ENCODE data around the gene SH2D6. TPM values are rescaled to one million over a fixed set of nuclear protein-coding genes. Genes with fewer than 3 reads are reported as not detected.
"Not testable (repeated sequence)": the region's sequence is repeated elsewhere in the genome, so short reads cannot be mapped to it uniquely, and the experiment has no call there.

SH2D6 gene
- total RNA-seq, 2 donors from 2014 or later = 0.24 to 0.81 TPM

DNA sequence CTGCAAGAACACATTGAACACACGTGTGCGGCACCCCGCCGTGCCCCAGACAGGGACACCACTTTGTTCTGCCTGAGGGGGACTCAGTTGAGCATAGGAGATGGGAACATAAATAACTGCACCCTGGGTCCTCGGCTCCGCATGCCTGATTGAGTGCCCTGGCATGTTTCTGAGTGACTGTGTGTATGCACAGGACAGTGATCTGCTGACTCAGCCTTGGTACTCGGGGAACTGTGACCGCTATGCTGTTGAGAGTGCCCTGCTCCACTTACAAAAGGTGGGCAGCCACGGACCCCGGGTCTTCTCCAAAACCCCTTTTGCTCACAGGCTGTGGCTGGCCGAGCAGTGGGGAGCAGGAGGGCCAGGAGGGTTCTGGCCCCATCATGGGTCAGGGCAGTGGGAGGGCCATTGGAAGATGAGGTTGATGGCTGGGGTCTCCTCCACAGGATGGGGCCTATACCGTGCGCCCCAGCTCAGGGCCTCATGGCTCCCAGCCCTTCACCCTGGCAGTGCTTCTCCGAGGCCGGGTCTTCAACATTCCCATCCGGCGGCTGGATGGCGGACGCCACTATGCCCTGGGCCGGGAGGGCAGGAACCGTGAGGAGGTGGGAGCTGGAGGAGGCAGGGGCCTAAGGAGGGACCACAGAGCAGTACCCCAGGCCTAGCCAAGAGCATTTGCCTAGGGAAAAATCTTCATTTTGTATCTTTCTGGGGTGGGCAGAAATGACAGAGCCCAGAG is 16.9 kb downstream of the SH2D6 start:
- Mint-ChIP-seq H3K9me3 (no peaks in the 10 kb centered on the region), H3K4me1 (ENCODE audit: low read depth in 2 of 2) (peaks cover 7 to 8% of the 10 kb centered on the region in 2 donors), H3K36me3 (no peaks in the 10 kb centered on the region), H3K27ac (no peak overlapping the region), H3K4me3 (no peak overlapping the region), H3K27me3 (no peaks in the 10 kb centered on the region)
- ATAC-seq (no peak), DNase-seq (ENCODE audit: low spot score) (no peak)

DNA sequence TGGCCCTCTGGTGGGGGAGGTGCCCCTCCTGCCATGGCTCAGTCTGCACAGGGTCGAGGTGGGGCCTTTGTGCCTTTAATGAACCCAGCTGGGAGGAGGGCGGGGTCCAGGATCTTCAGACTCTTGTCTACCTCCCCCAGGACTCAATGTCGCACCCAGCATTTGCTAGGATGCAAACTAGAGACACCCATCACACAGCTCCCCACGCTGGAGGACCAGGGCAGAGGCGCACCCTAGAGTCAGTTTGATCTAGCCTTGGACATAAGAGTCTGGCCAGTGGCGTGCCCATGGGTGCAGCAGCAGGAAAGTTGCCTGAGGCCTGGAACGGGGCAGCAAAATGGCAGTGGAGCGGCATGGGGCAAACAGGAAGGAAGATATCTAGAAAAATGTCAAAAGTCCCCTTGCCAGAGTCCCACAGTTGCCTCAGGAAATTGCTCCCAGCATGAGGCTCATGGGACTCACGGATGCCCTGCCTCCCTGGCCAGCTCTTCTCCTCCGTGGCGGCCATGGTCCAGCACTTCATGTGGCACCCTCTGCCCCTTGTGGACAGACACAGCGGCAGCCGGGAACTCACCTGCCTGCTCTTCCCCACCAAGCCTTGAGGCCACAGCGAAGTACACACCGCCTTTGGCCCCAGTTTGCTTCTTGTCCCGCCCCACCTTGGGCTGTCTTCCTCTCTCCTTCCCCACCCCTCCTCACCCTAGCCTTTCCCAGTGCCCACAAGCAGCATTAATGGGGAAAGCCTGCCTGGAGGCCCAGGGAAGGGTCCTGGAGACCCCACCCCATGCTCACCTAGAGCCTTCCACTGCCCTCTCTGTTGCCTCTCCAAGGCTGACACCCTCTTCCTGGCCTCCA is 17.7 kb downstream of the SH2D6 start:
- H3K9me3 Mint-ChIP-seq = no peaks in the 10 kb centered on the region
- no peaks in the 10 kb centered on the region for H3K27me3 Mint-ChIP-seq
- H3K27ac Mint-ChIP-seq = peak overlapping the region in 1 of 2 donors; percentile 88
- H3K36me3 Mint-ChIP-seq = no peaks in the 10 kb centered on the region
- peaks cover 7 to 8% of the 10 kb centered on the region in 2 donors for H3K4me1 Mint-ChIP-seq (ENCODE audit: low read depth in 2 of 2)
- ATAC-seq = no peak
- H3K4me3 Mint-ChIP-seq = peak overlapping the region; percentile 87
- no peak for DNase-seq (ENCODE audit: low spot score)

GRCh38 chr2:85436836-85437487 is 18.4 kb downstream of the SH2D6 start:
- H3K4me3 Mint-ChIP-seq = peak overlapping the region; percentile 87
- H3K27me3 Mint-ChIP-seq = no peaks in the 10 kb centered on the region
- no peak for DNase-seq (ENCODE audit: low spot score)
- no peaks in the 10 kb centered on the region for H3K36me3 Mint-ChIP-seq
- peak overlapping the region; percentile 88 to 90 for H3K27ac Mint-ChIP-seq
- H3K9me3 Mint-ChIP-seq = no peaks in the 10 kb centered on the region
- peaks cover 7 to 8% of the 10 kb centered on the region in 2 donors for H3K4me1 Mint-ChIP-seq (ENCODE audit: low read depth in 2 of 2)
- ATAC-seq = no peak

GRCh38 chr2:85437488-85438200 is 19.1 kb downstream of the SH2D6 start:
- Mint-ChIP-seq H3K9me3 (no peaks in the 10 kb centered on the region), H3K36me3 (no peaks in the 10 kb centered on the region), H3K4me1 (ENCODE audit: low read depth in 2 of 2) (peaks cover 7 to 8% of the 10 kb centered on the region in 2 donors), H3K4me3 (peak overlapping the region; percentile 87), H3K27me3 (no peaks in the 10 kb centered on the region), H3K27ac (peak overlapping the region; percentile 88 to 90)
- DNase-seq (ENCODE audit: low spot score) = peak; percentile 78
- peak; percentile 93 for ATAC-seq

GRCh38 chr2:85438201-85439024 is 19.9 kb downstream of the SH2D6 start:
- peaks cover 7 to 8% of the 10 kb centered on the region in 2 donors for H3K4me1 Mint-ChIP-seq (ENCODE audit: low read depth in 2 of 2)
- H3K27me3 Mint-ChIP-seq = no peaks in the 10 kb centered on the region
- no peaks in the 10 kb centered on the region for H3K36me3 Mint-ChIP-seq
- H3K27ac Mint-ChIP-seq = peak overlapping the region; percentile 77 to 87
- H3K9me3 Mint-ChIP-seq = no peaks in the 10 kb centered on the region
- ATAC-seq = no peak
- H3K4me3 Mint-ChIP-seq = peak overlapping the region; percentile 84
- peak; percentile 20 for DNase-seq (ENCODE audit: low spot score)

DNA sequence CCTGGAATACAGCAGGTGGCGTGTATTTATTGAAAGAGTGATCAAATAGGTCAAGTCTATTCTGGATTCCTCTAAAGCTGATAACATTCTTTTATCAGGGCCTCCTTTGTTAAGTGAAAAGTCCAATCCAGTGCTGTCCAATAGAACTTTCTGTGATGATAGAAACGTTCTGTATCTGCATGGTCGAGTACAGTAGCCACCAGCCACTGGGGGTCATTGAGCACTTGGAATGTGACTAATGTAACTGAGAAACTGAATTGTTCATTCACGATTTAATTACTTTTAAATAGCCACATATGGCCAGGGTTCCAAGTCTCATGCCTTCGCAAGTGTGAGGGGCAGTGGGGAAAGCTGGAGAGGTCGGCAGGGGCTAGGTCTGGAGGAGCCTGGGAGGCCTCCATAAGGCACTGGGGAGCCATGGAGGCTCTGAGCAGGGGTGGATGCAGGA is 20.5 kb downstream of the SH2D6 start:
- peak overlapping the region; percentile 41 for H3K4me3 Mint-ChIP-seq
- DNase-seq (ENCODE audit: low spot score) = peak; percentile 34
- H3K9me3 Mint-ChIP-seq = no peaks in the 10 kb centered on the region

DNA sequence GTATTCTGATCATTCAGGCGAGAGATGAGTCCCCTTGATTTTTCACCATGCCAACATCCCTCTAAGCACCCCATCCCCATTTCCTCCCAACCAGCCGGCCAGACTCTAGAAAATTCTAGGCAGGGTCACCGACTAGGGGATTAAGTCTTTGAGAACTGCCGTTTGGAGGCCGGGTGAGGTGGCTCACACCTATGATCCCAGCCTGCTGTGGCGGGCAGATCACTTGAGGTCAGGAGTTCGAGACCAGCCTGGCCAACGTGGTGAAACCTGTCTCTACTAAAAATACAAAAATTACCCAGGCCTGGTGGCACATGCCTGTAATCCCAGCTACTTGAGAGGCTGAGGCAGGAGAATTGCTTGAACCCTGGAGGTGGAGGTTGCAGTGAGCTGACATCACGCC is 21.1 kb downstream of the SH2D6 start:
- not testable (repeated sequence) for H3K9me3 Mint-ChIP-seq; H3K27me3 Mint-ChIP-seq; ATAC-seq; H3K36me3 Mint-ChIP-seq; H3K4me1 Mint-ChIP-seq (ENCODE audit: low read depth in 2 of 2); H3K4me3 Mint-ChIP-seq
- DNase-seq (ENCODE audit: low spot score) = peak; percentile 51
- H3K27ac Mint-ChIP-seq = peak overlapping the region; percentile 41 to 43

More for the DNA sequence above, 20.5 kb downstream of the SH2D6 start:
- H3K27me3 Mint-ChIP-seq = no peaks in the 10 kb centered on the region
- H3K36me3 Mint-ChIP-seq = no peaks in the 10 kb centered on the region
- peak overlapping the region; percentile 41 to 43 for H3K27ac Mint-ChIP-seq
- H3K4me1 Mint-ChIP-seq (ENCODE audit: low read depth in 2 of 2) = peaks cover 7 to 8% of the 10 kb centered on the region in 2 donors
- ATAC-seq = no peak

DNA sequence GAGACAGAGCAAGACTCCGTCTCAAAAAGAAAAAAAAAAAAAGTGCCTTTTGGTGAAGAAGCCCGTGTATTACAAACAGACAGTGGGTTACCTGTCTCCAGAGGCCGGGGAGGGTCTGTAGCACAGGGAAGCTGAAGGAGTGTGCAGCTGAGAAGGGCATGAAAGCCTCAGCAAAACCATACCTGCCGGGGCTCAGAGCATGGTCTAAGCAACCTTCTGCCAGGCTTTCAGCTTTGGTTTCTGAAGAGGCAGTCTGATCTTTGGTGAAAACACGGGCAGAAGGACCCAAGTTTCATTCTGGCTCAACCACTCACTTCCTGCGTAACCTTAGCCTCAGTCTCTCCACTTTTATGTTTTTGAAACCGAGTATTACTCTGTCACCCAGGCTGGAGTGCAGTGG is 21.5 kb downstream of the SH2D6 start:
- H3K27me3 Mint-ChIP-seq = no peaks in the 10 kb centered on the region
- H3K4me3 Mint-ChIP-seq = peak overlapping the region; percentile 20
- peaks cover 7 to 8% of the 10 kb centered on the region in 2 donors for H3K4me1 Mint-ChIP-seq (ENCODE audit: low read depth in 2 of 2)
- ATAC-seq (no peak), DNase-seq (ENCODE audit: low spot score) (peak; percentile 13)
- H3K27ac Mint-ChIP-seq = peak overlapping the region in 1 of 2 donors; percentile 33
- no peaks in the 10 kb centered on the region for H3K36me3 Mint-ChIP-seq
- no peaks in the 10 kb centered on the region for H3K9me3 Mint-ChIP-seq

DNA sequence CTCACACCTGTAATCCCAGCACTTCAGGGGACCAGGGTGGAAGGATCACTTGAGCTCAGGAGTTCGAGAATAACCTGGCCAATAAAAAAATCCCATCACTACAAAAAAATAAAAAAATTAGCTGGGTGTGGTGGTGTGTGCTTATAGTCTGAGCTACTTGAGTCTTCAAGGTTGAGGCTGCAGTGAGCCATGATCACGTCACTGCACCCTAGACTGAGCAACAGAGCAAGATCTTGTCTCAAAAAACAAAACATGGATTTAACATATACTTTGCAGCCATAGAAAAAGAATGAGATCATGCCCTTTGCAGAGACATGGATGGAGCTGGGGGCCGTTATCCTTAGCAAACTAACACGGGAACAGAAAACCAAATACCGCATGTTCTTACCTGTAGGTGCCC is 22.2 kb downstream of the SH2D6 start:
- no peaks in the 10 kb centered on the region for H3K36me3 Mint-ChIP-seq
- H3K4me1 Mint-ChIP-seq (ENCODE audit: low read depth in 2 of 2) = peaks cover 7 to 8% of the 10 kb centered on the region in 2 donors
- DNase-seq (ENCODE audit: low spot score) = no peak
- no peaks in the 10 kb centered on the region for H3K9me3 Mint-ChIP-seq
- H3K27ac Mint-ChIP-seq = no peak overlapping the region
- H3K27me3 Mint-ChIP-seq = no peaks in the 10 kb centered on the region
- ATAC-seq = no peak
- H3K4me3 Mint-ChIP-seq = no peak overlapping the region

DNA sequence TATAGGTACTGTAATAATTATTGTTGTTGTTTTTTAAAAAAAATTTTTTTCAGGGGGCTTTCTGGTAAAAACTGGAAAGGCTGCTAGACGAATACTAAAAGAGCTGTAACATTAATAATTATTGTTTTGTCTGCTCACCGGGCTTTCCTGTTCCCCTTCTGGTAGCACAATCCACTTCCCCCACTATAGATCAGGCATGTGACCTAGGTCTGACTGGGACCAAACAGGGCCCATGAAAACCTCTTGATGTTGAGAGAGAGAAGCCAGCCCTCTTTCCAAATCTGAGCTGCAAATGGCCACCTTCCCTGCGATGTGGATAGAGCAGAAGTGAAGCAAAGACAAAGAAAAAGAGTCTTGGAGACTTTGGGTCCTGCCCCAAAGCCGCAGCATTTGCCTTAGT is 23.4 kb downstream of the SH2D6 start:
- ATAC-seq = no peak
- H3K9me3 Mint-ChIP-seq = no peaks in the 10 kb centered on the region

GRCh38 chr2:85444629-85445172 is 26.2 kb downstream of the SH2D6 start:
- Mint-ChIP-seq H3K27me3 (no peaks in the 10 kb centered on the region), H3K36me3 (no peaks in the 10 kb centered on the region), H3K9me3 (no peaks in the 10 kb centered on the region), H3K4me1 (ENCODE audit: low read depth in 2 of 2) (no peaks in the 10 kb centered on the region), H3K4me3 (no peak overlapping the region), H3K27ac (no peak overlapping the region)
- ATAC-seq = no peak
- no peak for DNase-seq (ENCODE audit: low spot score)

More for the DNA sequence above, 23.4 kb downstream of the SH2D6 start:
- Mint-ChIP-seq H3K4me1 (ENCODE audit: low read depth in 2 of 2) (peaks cover 6 to 8% of the 10 kb centered on the region in 2 donors), H3K27me3 (no peaks in the 10 kb centered on the region), H3K27ac (no peak overlapping the region), H3K36me3 (no peaks in the 10 kb centered on the region), H3K4me3 (no peak overlapping the region)
- no peak for DNase-seq (ENCODE audit: low spot score)
